ENCODE measurements around the gene REEP5. TPM values are rescaled to one million over a fixed set of nuclear protein-coding genes. Genes with fewer than 3 reads are reported as not detected.

Gene REEP5
- total and polyA plus RNA-seq, 2 of the 13 experiments (the other 11 are each of a cell fraction or from before 2014, with no cell fraction given), result 49.4 to 239 TPM

DNA sequence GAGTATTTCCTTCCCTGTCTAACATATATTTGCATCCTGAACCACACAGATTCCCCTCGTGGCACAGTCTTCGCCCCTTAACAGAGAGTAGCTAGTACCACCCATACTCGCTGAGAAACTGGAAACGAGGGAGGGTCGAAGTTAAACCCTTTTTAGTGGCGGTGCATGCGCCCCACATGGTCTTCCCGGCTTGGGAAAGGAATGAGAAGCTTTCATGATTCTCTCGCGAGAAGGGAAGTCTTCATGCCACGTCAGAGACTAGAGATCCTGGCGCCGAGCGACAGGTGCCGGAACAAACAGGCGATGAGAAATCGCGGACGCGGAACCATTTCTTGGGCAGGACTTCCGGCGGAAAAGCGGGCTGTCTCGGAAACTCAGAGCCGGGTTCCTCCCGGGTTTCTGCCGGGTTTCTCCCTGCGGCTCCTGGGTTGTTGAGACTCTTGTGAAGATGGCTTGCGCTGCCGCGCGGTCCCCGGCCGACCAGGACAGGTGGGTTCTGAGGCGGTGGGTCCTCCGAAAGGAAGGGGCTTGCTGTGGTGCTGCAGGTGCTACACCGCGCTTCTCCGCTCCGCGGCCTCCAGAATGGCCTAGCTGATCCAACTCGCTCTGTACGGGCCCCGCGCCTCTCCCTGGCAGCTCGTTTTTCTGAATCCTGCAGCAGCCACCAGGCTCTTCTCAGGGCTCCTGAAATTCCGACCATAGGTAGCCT, 60.9 kb downstream of the REEP5 start, which contains the start of gene SRP19 (continued):
- peak; percentile 88 for TF ChIP-seq NFKB2 (CRISPR knock-in tag; IDR thresholded peaks at IDR 0.05; ENCODE audit: borderline replicate concordance)
- TF ChIP-seq ELF3 (CRISPR knock-in tag; IDR thresholded peaks at IDR 0.05), result peak; percentile 86
- peak; percentile 79; the same call in 1 of the 2 replicates for TF ChIP-seq ZNF790 (CRISPR knock-in tag; IDR thresholded peaks at IDR 0.05; ENCODE audit: borderline replicate concordance)
- TF ChIP-seq ZNF550 (CRISPR knock-in tag; IDR thresholded peaks at IDR 0.05; ENCODE audit: borderline replicate concordance), result no peak
- TF ChIP-seq ZNF772 (CRISPR knock-in tag; IDR thresholded peaks at IDR 0.05), result peak; percentile 57; the same call in 1 of the 2 replicates
- TF ChIP-seq NCOA1 (CRISPR knock-in tag; IDR thresholded peaks at IDR 0.05), result no peak
- TF ChIP-seq TCF7L2 (IDR thresholded peaks at IDR 0.05; ENCODE audit: low read depth, low read length), result no peak
- no peak for TF ChIP-seq ZNF282 (IDR thresholded peaks at IDR 0.05; ENCODE audit: partially characterized antibody)
- peak; percentile 2; the same call in 1 of the 2 replicates for TF ChIP-seq HOXA5 (CRISPR knock-in tag; IDR thresholded peaks at IDR 0.05)
- TF ChIP-seq MYNN (CRISPR knock-in tag; IDR thresholded peaks at IDR 0.05; ENCODE audit: low read depth), result peak; percentile 86
- TF ChIP-seq, protein P1, sequence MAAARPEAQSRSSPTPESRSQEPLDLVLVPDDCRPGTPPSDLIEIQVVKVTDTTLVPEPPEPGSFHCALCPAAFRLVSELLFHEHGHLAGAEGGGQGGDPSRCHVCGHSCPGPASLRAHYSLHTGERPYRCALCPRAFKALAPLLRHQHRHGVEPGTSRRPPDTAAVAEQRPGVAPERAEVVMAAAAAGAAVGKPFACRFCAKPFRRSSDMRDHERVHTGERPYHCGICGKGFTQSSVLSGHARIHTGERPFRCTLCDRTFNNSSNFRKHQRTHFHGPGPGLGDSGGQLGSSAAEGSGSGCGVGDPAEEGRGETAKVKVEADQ (CRISPR knock-in tag; IDR thresholded peaks at IDR 0.05; ENCODE audit: borderline replicate concordance), result peak; percentile 63; the same call in 1 of the 2 replicates
- TF ChIP-seq CBX5 (CRISPR knock-in tag; IDR thresholded peaks at IDR 0.05; ENCODE audit: borderline replicate concordance), result peak; percentile 77
- peak; percentile 96 for TF ChIP-seq SATB2 (CRISPR knock-in tag; IDR thresholded peaks at IDR 0.05)
- peak; percentile 62; the same call in 1 of the 2 replicates for TF ChIP-seq ZSCAN31 (CRISPR knock-in tag; IDR thresholded peaks at IDR 0.05; ENCODE audit: low read depth)
- TF ChIP-seq, protein P2, sequence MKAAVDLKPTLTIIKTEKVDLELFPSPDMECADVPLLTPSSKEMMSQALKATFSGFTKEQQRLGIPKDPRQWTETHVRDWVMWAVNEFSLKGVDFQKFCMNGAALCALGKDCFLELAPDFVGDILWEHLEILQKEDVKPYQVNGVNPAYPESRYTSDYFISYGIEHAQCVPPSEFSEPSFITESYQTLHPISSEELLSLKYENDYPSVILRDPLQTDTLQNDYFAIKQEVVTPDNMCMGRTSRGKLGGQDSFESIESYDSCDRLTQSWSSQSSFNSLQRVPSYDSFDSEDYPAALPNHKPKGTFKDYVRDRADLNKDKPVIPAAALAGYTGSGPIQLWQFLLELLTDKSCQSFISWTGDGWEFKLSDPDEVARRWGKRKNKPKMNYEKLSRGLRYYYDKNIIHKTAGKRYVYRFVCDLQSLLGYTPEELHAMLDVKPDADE (CRISPR knock-in tag; IDR thresholded peaks at IDR 0.05), result peak; percentile 98
- no peak for TF ChIP-seq ZNF546 (CRISPR knock-in tag; conservative IDR thresholded peaks at IDR 0.05)
- peak; percentile 91 for TF ChIP-seq ZNF446 (CRISPR knock-in tag; IDR thresholded peaks at IDR 0.05)
- TF ChIP-seq FOSL1 (CRISPR knock-in tag; IDR thresholded peaks at IDR 0.05; ENCODE audit: borderline replicate concordance), result peak; percentile 59; the same call in 1 of the 2 replicates
- peak; percentile 78; the same call in 1 of the 2 replicates for TF ChIP-seq ZIK1 (CRISPR knock-in tag; IDR thresholded peaks at IDR 0.05; ENCODE audit: borderline replicate concordance, low read depth)
- TF ChIP-seq, protein P3, sequence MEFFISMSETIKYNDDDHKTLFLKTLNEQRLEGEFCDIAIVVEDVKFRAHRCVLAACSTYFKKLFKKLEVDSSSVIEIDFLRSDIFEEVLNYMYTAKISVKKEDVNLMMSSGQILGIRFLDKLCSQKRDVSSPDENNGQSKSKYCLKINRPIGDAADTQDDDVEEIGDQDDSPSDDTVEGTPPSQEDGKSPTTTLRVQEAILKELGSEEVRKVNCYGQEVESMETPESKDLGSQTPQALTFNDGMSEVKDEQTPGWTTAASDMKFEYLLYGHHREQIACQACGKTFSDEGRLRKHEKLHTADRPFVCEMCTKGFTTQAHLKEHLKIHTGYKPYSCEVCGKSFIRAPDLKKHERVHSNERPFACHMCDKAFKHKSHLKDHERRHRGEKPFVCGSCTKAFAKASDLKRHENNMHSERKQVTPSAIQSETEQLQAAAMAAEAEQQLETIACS (CRISPR knock-in tag; IDR thresholded peaks at IDR 0.05), result peak; percentile 60; the same call in 1 of the 2 replicates
- 0 out of 2 replicates have a peak, but pooled peaks have one; percentile 30 for TF ChIP-seq DR1 (CRISPR knock-in tag; IDR thresholded peaks at IDR 0.05)
- peak; percentile 25 for TF ChIP-seq PRPF4 (IDR thresholded peaks at IDR 0.05; ENCODE audit: low read depth, low read length, poor library complexity, severe bottlenecking)
- peak; percentile 91 for TF ChIP-seq ZNF430 (CRISPR knock-in tag; IDR thresholded peaks at IDR 0.05)
- peak; percentile 93; the same call in 1 of the 2 replicates for TF ChIP-seq ZNF253 (CRISPR knock-in tag; IDR thresholded peaks at IDR 0.05; ENCODE audit: borderline replicate concordance)
- TF ChIP-seq, protein P4, sequence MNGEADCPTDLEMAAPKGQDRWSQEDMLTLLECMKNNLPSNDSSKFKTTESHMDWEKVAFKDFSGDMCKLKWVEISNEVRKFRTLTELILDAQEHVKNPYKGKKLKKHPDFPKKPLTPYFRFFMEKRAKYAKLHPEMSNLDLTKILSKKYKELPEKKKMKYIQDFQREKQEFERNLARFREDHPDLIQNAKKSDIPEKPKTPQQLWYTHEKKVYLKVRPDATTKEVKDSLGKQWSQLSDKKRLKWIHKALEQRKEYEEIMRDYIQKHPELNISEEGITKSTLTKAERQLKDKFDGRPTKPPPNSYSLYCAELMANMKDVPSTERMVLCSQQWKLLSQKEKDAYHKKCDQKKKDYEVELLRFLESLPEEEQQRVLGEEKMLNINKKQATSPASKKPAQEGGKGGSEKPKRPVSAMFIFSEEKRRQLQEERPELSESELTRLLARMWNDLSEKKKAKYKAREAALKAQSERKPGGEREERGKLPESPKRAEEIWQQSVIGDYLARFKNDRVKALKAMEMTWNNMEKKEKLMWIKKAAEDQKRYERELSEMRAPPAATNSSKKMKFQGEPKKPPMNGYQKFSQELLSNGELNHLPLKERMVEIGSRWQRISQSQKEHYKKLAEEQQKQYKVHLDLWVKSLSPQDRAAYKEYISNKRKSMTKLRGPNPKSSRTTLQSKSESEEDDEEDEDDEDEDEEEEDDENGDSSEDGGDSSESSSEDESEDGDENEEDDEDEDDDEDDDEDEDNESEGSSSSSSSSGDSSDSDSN (CRISPR knock-in tag; IDR thresholded peaks at IDR 0.05), result peak; percentile 30; the same call in 1 of the 2 replicates
